ENCODE measurements around the gene PCDH9.

- TF ChIP-seq POLR2A (IDR thresholded peaks at IDR 0.05; ENCODE audit: low read depth, low read length) = no peak
- no peak for TF ChIP-seq POLR2AphosphoS5 (IDR thresholded peaks at IDR 0.05; ENCODE audit: low read depth, low read length)
- TF ChIP-seq TAF1 (IDR thresholded peaks at IDR 0.05; ENCODE audit: borderline replicate concordance, low read depth, low read length) = no peak
Observed at GRCh38 chr13:66534561-66534960, 695.6 kb downstream of the PCDH9 start.
